Measurements from ENCODE around the gene UBB. TPM values are rescaled to one million over a fixed set of nuclear protein-coding genes. Genes with fewer than 3 reads are reported as not detected.

The UBB gene
- total and polyA plus RNA-seq, 9 of the 15 experiments (the other 6 are each of a cell fraction or from before 2014, with no cell fraction given): 1,069 to 4,143 (median 1,696) TPM

- TF ChIP-seq HDAC6 (IDR thresholded peaks at IDR 0.05; ENCODE audit: low read depth, low read length) (0 out of 2 replicates have a peak, but pooled peaks have one; percentile 41), HEY1 (CRISPR knock-in tag; IDR thresholded peaks at IDR 0.05; ENCODE audit: borderline replicate concordance) (no peak), DNMT1 (IDR thresholded peaks at IDR 0.05) (no peak), CSDE1 (IDR thresholded peaks at IDR 0.05) (peak in 1 of 2 experiments; percentile 62; a peak in 1 of 4 replicates), KLF16 (IDR thresholded peaks at IDR 0.05) (no peak), PHTF2 (CRISPR knock-in tag; IDR thresholded peaks at IDR 0.05) (no peak; the same call in 1 of the 2 replicates), COPS2 (conservative IDR thresholded peaks at IDR 0.05) (no peak), STAT5B (CRISPR knock-in tag; IDR thresholded peaks at IDR 0.05) (no peak), ZNF449 (CRISPR knock-in tag; IDR thresholded peaks at IDR 0.05) (no peak), ELK3 (CRISPR knock-in tag; IDR thresholded peaks at IDR 0.05) (no peak), CXXC5 (CRISPR knock-in tag; IDR thresholded peaks at IDR 0.05) (peak; percentile 99), CEBPB (tag; IDR thresholded peaks at IDR 0.05) (peak; percentile 99), SIX5 (IDR thresholded peaks at IDR 0.05; ENCODE audit: borderline replicate concordance in 1 of 2, insufficient read depth in 1 of 2, low read depth in 1 of 2, low read length in 2 of 2) (no peak), HDGF (IDR thresholded peaks at IDR 0.05) (no peak), ZNF395 (CRISPR knock-in tag; IDR thresholded peaks at IDR 0.05) (peak; percentile 61; the same call in 1 of the 2 replicates)
- TF ChIP-seq, protein P1, sequence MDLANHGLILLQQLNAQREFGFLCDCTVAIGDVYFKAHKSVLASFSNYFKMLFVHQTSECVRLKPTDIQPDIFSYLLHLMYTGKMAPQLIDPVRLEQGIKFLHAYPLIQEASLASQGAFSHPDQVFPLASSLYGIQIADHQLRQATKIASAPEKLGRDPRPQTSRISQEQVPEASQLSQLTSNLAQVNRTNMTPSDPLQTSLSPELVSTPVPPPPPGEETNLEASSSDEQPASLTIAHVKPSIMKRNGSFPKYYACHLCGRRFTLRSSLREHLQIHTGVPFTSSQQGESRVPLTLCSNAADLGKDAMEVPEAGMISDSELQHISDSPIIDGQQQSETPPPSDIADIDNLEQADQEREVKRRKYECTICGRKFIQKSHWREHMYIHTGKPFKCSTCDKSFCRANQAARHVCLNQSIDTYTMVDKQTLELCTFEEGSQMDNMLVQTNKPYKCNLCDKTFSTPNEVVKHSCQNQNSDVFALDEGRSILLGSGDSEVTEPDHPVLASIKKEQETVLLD (IDR thresholded peaks at IDR 0.05): peak; percentile 100
- TF ChIP-seq, protein P2, sequence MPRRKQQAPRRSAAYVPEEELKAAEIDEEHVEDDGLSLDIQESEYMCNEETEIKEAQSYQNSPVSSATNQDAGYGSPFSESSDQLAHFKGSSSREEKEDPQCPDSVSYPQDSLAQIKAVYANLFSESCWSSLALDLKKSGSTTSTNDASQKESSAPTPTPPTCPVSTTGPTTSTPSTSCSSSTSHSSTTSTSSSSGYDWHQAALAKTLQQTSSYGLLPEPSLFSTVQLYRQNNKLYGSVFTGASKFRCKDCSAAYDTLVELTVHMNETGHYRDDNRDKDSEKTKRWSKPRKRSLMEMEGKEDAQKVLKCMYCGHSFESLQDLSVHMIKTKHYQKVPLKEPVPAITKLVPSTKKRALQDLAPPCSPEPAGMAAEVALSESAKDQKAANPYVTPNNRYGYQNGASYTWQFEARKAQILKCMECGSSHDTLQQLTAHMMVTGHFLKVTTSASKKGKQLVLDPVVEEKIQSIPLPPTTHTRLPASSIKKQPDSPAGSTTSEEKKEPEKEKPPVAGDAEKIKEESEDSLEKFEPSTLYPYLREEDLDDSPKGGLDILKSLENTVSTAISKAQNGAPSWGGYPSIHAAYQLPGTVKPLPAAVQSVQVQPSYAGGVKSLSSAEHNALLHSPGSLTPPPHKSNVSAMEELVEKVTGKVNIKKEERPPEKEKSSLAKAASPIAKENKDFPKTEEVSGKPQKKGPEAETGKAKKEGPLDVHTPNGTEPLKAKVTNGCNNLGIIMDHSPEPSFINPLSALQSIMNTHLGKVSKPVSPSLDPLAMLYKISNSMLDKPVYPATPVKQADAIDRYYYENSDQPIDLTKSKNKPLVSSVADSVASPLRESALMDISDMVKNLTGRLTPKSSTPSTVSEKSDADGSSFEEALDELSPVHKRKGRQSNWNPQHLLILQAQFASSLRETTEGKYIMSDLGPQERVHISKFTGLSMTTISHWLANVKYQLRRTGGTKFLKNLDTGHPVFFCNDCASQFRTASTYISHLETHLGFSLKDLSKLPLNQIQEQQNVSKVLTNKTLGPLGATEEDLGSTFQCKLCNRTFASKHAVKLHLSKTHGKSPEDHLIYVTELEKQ (CRISPR knock-in tag; IDR thresholded peaks at IDR 0.05): no peak
- TF ChIP-seq, protein P3, sequence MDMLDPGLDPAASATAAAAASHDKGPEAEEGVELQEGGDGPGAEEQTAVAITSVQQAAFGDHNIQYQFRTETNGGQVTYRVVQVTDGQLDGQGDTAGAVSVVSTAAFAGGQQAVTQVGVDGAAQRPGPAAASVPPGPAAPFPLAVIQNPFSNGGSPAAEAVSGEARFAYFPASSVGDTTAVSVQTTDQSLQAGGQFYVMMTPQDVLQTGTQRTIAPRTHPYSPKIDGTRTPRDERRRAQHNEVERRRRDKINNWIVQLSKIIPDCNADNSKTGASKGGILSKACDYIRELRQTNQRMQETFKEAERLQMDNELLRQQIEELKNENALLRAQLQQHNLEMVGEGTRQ (CRISPR knock-in tag; IDR thresholded peaks at IDR 0.05): no peak
These were observed at the start of gene UBB (continued) for GRCh38 chr17:16380640-16381495.

Measured in K562 (cell line).